Measurements from ENCODE around the gene PNPLA2.

PNPLA2 gene

DNA sequence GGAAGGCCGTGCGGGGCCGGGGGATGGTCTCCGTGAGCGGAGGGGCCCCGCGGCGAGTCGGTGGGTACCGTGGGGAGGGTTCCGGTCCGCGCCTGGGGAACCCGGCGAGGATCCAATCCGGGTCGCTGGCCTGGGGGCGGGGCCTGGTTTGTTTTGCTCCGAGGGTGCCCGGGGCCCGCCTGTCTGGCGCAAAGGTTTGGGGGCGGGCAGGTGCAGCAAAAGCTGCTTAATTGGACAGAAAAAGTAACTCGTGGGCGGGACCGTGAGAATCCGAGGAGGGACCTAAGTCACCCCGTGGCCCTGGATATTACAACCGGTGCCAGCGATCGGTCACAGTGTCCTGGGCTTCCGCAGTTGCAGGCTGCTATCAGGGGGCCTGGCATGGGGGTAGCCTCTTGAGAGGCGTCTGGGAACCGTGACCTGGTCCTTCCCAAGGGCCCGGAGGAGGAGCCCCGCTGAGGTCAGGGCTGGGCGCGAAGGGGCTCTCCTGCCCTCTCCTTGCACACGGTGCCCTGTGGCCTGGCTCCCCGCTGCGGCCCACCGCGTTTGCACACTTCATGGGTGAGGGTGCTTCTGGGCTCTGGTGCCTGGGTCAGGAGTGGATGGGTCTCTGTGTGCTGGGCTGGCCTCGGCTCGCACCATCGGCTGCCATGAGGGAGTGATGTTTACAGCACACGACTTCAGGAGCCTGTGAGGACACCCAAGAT, 1.4 kb downstream of the PNPLA2 start:
- DNase-seq: peak; percentile 17

DNA sequence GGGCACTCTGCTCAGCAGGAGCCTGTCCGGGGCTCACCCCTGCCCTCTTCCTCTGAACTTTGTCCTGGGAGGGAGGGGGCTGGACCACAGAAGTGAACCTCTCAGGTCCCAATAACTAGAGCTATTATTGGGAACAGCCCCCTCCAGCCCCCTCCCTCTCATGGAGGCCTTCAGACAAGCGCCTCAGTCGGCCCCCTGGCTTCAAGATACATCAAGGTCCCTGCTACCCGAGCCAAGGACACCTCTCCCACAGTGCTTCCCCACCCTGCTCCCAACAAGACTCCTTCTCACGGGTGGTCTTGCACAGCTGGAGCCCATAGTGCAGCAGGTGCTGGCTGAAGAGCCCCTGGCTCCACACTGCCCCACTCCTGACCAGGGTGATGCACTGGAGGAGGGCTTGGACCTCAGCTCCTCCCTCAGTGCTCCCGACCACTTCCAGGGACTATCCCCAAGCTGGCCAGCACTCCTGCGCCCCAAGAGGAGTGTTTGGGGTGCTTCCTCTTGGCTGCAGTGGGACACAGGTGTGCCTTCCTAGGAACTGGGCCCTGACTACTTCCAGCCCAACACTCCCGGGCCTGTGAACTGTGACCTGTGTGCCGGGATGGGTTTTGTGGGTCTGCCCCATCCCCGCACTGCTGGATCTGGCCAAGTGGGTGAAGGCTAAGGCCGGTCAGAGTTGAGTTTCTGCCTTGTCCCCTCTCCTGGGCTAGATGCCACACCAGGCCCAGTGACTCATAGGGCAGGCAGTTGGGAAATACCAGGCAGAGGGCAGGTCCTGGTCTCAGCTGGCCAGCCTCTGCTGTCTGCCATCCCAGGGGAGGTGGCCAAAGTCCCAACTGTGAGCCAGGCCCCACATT, 2.2 kb downstream of the PNPLA2 start:
- no peak for DNase-seq

DNA sequence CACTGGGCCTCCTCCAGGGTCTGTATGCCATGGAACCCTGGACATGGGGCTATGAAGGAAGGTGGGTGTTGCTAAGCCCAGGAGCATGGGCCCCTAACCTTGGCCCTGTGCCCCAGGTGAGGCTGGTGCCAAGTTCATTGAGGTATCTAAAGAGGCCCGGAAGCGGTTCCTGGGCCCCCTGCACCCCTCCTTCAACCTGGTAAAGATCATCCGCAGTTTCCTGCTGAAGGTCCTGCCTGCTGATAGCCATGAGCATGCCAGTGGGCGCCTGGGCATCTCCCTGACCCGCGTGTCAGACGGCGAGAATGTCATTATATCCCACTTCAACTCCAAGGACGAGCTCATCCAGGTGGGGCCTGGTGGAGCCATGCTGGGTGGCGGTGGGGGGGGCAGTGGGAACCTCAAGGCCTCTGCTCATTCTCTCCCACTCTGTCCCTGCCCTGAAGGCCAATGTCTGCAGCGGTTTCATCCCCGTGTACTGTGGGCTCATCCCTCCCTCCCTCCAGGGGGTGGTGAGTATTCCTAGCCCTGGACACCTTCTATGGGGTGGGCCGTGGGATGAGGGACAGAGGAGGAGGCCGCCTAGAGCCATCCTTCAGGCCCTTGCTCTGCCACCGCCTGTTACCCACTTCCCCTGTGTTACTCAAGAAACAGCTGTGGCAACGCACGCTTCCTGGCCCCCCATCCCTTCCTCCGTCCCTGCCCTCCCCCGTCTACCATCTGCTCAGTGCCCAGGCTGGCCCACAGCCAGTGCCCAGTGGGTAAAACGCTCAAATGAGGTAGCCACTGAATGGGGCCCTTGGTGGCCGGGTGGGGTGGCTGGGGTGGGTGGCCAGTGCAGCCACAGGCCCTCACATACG, 3.0 kb downstream of the PNPLA2 start:
- DNase-seq: no peak

DNA sequence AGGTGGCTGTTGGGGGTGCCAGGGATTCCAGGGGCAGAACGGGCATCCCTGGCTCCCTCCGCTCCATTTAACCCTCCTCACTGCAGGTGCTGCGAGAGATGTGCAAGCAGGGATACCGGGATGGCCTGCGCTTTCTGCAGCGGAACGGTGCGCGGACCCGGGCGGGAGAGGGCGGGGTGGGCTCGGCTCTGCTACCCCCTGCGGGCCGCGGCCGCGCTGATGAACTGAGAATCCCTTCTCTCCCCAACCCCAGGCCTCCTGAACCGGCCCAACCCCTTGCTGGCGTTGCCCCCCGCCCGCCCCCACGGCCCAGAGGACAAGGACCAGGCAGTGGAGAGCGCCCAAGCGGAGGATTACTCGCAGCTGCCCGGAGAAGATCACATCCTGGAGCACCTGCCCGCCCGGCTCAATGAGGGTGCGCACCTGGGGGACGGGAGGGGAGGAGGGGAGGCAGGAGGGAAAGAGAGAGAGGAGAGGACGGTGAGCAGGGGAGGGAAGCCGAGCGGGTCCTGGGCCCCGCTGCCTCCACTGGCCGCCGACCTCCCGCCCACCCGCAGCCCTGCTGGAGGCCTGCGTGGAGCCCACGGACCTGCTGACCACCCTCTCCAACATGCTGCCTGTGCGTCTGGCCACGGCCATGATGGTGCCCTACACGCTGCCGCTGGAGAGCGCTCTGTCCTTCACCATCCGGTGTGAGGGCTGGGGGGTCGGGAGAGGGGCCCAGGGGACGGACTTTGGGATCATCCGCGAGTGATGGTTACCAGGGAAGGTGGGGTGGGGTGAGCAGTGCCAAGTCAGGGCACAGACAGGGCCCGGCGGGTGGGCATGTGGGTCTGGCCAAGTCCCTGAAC, 5.0 kb downstream of the PNPLA2 start:
- DNase-seq: no peak

DNA sequence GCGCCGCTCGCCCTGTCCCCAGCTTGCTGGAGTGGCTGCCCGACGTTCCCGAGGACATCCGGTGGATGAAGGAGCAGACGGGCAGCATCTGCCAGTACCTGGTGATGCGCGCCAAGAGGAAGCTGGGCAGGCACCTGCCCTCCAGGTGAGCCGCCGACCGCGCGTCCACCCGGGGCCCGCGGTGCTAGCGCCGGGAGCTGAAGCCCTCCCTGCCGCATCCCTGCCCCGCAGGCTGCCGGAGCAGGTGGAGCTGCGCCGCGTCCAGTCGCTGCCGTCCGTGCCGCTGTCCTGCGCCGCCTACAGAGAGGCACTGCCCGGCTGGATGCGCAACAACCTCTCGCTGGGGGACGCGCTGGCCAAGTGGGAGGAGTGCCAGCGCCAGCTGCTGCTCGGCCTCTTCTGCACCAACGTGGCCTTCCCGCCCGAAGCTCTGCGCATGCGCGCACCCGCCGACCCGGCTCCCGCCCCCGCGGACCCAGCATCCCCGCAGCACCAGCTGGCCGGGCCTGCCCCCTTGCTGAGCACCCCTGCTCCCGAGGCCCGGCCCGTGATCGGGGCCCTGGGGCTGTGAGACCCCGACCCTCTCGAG, 5.7 kb downstream of the PNPLA2 start:
- peak; percentile 45 for DNase-seq

DNA sequence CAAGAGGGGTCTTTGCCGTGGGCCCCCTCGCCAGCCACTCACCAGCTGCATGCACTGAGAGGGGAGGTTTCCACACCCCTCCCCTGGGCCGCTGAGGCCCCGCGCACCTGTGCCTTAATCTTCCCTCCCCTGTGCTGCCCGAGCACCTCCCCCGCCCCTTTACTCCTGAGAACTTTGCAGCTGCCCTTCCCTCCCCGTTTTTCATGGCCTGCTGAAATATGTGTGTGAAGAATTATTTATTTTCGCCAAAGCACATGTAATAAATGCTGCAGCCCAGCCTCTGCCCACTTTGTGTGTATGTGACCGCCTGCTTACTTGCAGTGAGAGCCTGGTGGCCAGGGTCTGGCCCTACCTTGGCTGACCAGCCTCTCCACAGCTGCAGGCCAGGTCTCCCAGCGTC, 6.2 kb downstream of the PNPLA2 start:
- no peak for DNase-seq

DNA sequence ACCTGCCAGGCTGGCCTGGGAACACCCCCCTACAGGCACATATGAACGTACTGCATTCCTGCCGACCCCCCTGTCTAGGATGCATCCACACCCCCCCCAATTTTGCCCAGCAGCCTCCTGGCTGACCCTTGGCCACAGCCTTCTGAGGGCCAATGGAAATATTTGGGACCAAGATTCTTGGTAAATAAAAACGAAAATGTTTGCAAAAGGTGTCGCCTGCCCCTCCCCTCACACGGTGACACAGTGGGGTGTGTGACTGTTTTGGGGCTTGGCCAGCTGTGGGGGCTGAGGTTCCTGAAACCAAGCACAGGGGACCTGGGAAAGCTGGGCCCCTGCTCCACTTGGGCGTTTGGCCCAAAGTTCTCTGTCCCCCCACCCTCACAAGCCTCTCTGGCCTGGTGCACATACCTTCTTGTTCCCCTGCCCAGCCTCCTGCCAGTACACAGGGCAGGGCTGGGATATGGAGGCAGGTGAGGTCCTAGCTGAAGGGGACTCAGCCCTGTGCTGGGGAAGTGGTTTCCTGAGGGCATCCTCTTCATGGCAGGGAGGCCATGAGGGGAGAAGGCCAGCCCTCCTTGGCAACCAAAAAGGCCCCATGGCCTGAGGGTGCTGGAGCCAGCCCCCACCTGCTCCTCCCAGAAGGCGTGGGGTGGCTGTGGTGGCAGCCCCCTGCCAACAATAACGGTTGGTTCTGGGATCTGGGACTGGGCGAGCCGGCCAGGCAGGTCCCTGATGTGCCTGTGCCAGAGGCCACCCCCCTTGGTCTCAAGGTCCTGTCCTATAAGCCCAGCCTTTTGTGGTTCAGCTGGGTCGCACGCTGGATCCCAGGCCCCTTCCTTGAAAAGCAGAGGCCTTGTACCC, 6.9 kb downstream of the PNPLA2 start:
- DNase-seq: no peak

DNA sequence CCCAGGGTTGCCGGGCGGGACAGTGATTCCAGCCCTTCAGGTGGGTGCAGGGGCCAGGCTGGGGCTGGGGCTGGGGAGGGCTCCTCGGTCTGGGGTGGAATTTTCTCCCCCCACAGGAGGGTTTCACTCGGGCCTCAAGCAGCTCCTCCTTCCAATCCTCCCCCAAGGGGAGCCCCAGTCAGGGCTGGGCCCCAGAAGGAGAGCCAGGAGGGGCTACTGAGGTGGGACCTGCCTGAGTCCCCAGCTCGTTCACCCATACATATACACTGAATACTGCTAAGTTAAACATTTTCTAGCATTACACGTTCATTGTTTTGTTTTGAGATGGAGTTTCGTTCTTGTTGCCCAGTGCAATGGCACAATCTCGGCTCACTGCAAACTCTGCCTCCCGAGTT, 7.5 kb downstream of the PNPLA2 start:
- no peak for DNase-seq

DNA sequence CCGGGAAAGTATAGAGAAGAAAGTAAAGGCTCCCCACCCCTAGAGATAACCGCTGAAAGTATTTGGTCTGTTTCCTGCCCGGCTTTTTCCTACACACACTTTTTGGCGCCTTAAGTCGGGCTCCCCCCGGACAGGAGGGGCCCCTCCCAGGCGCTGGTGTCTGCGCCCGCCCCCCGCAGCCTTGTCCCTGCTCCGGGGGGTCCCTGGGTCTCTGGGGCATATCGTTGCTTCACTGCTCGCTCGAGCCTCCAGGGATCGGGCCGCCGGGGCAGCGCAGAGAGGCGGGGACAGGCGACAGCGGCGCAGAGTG, 8.1 kb downstream of the PNPLA2 start:
- DNase-seq: no peak

DNA sequence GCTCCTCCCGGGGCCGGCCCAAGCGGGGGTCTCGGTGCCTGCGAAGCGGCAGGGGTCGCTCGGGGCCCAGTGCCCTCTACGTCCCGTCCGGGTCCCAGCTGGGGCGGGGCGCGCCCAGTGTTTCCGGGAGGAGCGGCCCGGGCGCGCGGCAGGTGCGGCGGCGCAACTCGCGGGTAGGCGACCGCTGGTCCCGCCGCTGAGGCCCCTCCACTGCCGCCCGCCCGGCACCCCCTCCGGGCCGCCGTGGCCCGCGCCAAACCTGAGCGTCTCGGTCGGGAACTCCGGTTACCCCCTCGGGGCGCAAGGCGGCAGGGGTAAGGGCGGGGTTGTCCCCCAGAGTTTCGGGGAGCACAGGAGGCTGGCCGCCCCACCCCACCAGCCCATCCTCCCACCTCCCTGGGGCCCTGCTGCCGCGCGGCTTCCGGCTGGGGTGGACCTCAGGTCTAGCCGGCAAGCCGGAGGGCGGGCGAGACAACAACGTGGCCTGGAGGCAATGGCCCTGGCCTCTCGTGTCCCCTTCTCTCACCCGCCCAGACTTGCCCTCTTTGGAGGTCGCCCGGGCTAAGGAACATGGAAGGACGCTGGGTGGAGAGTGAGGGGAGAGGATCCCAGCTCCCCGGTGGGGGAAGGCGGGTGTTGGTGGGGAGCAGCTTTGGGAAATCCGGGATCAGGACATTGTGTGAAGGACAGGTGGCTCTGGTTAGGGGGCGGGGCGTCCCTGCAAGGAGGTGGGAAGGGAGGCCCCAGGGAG, 8.6 kb downstream of the PNPLA2 start:
- DNase-seq: no peak

DNA sequence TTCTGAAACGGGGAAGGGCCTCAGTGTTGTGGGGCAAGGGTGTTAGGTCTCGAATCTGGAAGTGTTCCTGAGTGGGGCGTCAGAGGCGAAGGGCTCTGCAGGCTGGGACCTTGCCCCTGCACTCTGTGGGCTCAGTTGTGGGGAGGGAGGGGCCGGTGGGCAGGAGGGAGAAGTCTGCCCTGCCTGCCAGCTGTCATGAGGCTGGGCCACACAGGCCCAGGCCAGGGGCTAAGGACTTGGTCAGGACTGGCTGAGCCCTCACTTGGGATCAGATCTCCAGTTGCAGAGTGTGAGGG, 9.1 kb downstream of the PNPLA2 start, which contains the start of gene CRACR2B:
Gene CRACR2B (plus strand): TSS at position 23 of the 296 bp plus-strand sequence. CDS start 689 bp downstream, outside the sequence.
- DNase-seq: no peak

DNA sequence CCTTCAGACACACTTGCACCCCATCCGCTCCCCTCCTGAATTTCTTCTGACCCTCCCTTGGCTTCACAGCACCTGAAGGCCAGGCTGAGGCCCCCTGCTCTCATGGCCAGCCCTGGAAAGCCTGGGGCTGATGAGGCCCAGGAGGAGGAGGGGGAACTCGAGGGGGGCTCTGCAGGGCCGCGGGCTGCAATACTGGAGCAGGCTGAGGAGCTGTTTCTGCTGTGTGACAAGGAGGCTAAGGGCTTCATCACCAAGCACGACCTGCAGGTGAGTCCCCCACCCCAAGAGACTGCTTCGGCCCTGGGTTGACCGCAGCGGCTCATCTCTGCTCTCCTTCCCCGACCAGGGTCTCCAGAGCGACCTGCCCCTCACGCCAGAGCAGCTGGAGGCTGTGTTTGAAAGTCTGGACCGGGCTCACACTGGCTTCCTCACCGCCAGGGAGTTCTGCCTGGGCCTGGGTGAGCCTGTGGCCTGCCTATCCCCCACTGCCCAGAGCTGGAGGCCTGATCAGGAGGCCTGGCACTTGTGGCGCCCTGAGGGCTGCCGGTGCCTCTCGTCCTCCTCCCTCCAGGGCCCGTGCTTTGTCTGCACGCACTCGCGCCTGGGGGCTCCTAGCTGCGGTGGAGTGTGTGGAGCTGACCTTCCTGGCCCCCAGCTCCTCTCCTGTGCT, 9.9 kb downstream of the PNPLA2 start:
- DNase-seq: no peak

DNA sequence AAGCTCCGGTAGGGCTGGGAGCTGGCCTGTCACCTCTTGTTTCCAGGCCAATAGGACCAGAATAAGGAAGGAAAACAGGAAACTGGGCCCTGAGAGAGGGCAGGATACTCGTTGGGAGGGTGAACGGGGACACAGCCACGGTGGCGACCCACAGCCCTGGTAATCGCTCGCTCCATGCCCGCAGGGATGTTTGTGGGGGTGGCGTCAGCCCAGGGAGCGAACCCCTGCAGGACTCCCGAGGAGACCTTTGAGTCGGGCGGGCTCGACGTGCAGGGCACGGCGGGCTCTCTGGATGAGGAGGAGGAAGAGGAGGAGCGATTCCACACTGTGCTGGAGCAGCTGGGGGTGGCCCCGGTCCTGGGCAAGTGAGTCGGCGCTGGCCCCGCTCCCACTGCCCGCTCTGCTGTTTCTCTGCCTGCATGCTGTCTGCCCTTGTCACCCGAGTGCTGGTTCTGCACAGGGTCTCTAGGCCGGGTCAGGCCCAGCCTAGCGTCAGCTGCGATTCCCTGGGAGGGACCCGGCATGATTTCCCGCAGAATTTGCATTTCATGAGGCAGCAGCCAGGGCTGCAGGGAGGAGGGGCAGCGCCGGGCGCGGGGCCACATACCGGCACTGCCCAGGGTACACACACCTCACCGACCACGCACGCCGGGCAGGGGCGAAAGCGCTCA, 10.6 kb downstream of the PNPLA2 start:
- DNase-seq: no peak

DNA sequence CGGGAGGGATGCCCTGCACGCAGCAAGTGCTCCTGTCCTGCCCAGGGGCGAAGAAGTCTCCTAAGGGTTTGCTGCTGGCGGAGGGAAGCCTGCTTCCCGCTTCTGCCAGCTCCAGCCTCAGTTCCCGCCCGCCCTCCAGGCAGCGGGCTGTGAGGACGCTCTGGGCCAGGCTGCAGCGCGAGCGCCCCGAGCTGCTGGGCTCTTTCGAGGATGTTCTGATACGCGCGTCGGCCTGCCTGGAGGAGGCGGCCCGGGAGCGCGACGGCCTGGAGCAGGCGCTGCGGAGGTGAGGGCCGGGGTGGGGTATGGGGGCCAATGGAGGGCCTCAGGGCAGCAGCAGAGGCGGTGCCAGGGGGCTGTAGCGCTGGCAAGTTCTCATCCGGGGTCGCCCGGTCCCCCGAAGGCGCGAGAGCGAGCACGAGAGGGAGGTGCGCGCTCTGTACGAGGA, 11.2 kb downstream of the PNPLA2 start:
- DNase-seq: no peak

DNA sequence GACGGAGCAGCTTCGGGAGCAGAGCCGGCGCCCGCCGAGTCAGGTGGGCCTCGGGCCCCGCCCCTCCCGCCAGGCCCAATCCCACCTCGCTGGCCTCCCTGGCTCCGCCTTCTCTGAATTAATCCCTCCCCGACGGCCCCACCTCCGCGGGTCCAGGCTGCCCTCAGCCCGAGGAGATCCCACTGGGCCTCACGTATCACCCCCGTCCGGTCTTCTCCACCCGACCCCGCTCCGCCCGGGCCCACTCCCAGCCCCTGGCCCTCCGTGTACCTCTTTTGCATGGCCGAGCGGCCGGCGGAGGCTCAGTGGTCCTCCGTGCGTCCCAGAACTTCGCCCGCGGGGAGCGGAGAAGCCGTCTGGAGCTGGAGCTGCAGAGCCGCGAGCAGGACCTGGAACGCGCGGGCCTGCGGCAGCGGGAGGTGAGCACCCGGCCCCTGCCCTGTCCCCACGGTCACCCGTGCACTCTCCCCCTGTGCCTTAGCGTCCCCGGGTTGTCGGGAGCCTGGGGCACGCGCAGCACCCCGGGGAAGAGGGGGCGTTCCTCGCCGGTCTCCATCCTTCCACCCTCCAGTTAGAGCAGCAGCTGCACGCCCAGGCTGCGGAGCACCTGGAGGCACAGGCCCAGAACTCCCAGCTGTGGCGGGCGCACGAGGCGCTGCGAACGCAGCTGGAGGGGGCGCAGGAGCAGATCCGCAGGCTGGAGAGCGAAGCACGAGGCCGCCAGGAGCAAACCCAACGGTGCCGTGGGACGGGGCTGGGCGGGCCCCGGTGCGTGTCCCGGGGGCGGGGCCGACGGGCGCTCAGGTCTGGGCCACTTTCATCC, 11.8 kb downstream of the PNPLA2 start:
- DNase-seq: no peak

DNA sequence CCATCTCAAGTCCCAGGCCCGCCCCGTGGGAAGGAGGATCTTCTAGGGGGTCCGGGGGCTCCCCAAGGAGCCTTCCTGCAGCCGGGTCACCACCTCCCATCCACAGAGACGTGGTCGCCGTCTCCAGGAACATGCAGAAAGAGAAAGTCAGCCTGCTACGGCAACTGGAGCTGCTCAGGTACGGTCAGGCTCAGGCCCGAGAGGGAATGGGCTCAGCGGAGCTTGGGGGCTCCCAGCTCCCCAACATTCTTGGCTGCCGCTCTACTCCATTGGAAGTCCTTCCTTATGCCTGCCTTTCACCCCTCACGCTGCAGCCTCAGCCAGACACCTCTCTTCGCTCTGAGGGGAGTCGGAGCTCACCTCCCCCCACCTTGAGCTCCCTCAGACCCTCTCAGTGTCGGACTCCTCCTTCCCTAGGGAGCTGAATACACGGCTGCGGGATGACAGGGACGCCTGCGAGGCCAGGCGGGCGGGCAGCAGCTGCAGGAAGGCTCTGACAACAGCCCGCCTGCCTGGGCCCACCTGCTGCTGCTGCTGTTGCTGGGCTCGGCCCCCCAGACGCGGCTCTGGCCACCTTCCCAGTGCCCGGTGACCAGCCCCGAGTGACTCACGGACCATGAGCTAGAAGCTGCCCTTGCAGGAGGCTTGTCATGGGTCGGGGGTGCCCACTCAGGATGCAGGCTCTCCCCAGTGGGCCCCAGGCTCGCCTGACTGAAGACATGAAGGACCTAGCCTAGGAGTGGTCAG, 12.6 kb downstream of the PNPLA2 start:
- no peak for DNase-seq

DNA sequence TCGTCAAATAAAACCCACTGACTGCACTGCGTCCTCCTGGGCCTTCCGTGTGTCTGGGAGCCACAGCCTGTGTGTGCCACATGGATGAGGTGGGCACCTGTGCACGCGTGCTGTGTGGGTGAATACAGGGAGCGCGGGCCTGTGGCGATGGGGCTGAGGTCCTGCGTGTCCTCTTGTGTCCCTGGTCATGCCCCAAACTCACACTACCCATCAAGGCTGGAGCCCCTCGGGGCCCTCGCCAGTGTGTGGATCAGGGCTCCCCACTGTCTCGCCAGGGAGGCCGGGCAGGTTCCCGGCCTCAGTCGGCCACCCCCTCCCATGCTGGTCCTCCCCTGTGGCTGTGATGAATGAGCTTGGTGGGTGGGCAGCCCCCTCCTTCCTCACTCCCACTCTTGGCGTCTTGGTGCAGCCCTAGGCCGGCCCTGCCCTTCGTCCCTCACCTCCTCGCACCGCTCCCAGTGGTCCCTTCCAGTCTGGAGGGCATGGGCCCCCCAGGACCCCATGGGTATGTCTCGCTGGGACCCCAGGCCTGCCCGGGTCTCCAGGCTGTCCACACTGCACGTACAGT, 13.3 kb downstream of the PNPLA2 start:
- DNase-seq: no peak

Data from SHP77 treated with DMSO at 0.1 percent for 48 hours (cell line).